Endothelial cell of umbilical vein (primary cell): Measurements from ENCODE around the gene TRIM29. TPM values are rescaled to one million over a fixed set of nuclear protein-coding genes. Genes with fewer than 3 reads are reported as not detected.

ENCODE experiments used
- BruUV-seq: library from RNA; stranded (reverse); fragments of 400-500 nt; replicated peaks from 2 replicates; lab custom pipeline; 2021; lab: Mats Ljungman, UMichigan
- CTCF ChIA-PET: fragments of 300-600, 350-600 bp; sonication (Branson Sonifier 250); formaldehyde crosslinking; loops from one replicate; lab custom pipeline; 2021; ENCODE audit warnings: antibody characterized with exemption, inconsistent platforms; lab: Charles Lee
- POLR2A ChIA-PET: fragments of 300-600, 350-600 bp; sonication (Branson Sonifier 250); formaldehyde crosslinking; loops from one replicate; lab custom pipeline; 2021; ENCODE audit warnings: antibody characterized with exemption, inconsistent platforms; lab: Charles Lee
- DNase-seq: peaks from one replicate; pipeline ENCODE4 v3.0.0-alpha.2; 2011; ENCODE audit warnings: low read depth, low spot score
- FAIRE-seq: peaks from 2 replicates; lab custom pipeline; 2011; peaks lifted over from hg19 to GRCh38; lab: Jason Lieb, UNC
- H2AFZ ChIP-seq: 2 replicates; pipeline ENCODE4 v1.6.0; 2012; ENCODE audit warnings: low read depth, low read length, control low read depth, inconsistent platforms
- H3K27ac ChIP-seq: 2 replicates; pipeline ENCODE4 v1.5.1; 2011; ENCODE audit warnings: low read depth, mild to moderate bottlenecking, control low read depth, low read length, moderate library complexity; ENCODE audit not compliant: insufficient read depth
- H3K27me3 ChIP-seq, 2 experiments: 2 replicates each; pipeline versions ENCODE4 v1.6.0 to v1.6.1; 2011; ENCODE audit warnings: low read length in 2 of 2, mixed read lengths in 1 of 2; ENCODE audit not compliant: control insufficient read depth in 2 of 2, insufficient read depth in 2 of 2
- H3K36me3 ChIP-seq, 2 experiments: 2 replicates in 1 of 2; 3 replicates in 1 of 2; pipeline ENCODE4 v1.5.1; 2011; ENCODE audit warnings: low read length in 2 of 2, mild to moderate bottlenecking in 1 of 2, moderate library complexity in 1 of 2; ENCODE audit not compliant: control insufficient read depth in 2 of 2, insufficient read depth in 2 of 2; ENCODE audit errors: extremely low read depth in 1 of 2
- H3K4me1 ChIP-seq: 3 replicates; pipeline ENCODE4 v1.5.1; 2011; ENCODE audit warnings: mild to moderate bottlenecking, low read length; ENCODE audit not compliant: control insufficient read depth, insufficient read depth; ENCODE audit errors: extremely low read depth
- H3K4me2 ChIP-seq: 2 replicates; pipeline ENCODE4 v1.6.1; 2011; ENCODE audit warnings: low read length, control low read depth, mixed read lengths; ENCODE audit not compliant: insufficient read depth
- H3K4me3 ChIP-seq, 3 experiments: fragments of 200-600 bp in 1 of 3; sonication (generic), shearing (Covaris generic) in 1 of 3; replicated peaks in 1 of 3; 2 replicates each; pipeline ENCODE4 v1.5.1; 2011 to 2016; ENCODE audit warnings: control low read depth in 3 of 3, low read length in 3 of 3, mild to moderate bottlenecking in 2 of 3, inconsistent platforms in 1 of 3, low read depth in 1 of 3, moderate library complexity in 1 of 3; ENCODE audit not compliant: insufficient read depth in 1 of 3
- H3K79me2 ChIP-seq: 2 replicates; pipeline ENCODE4 v1.6.0; 2012; ENCODE audit warnings: low read length, inconsistent platforms; ENCODE audit not compliant: control insufficient read depth, insufficient read depth
- H3K9ac ChIP-seq: replicated peaks from 2 replicates; pipeline ENCODE3; 2011; ENCODE audit warnings: low read length, control low read depth; ENCODE audit not compliant: insufficient read depth; ENCODE audit errors: extremely low read depth
- H3K9me1 ChIP-seq: replicated peaks from 3 replicates; pipeline ENCODE4 v1.6.0; 2011; ENCODE audit warnings: mild to moderate bottlenecking, low read length; ENCODE audit not compliant: control insufficient read depth, insufficient read depth; ENCODE audit errors: extremely low read depth
- H3K9me3 ChIP-seq: replicated peaks from 2 replicates; pipeline ENCODE4 v1.5.1; 2012; ENCODE audit warnings: low read length, inconsistent platforms; ENCODE audit not compliant: control insufficient read depth, insufficient read depth
- H4K20me1 ChIP-seq: replicated peaks from 2 replicates; pipeline ENCODE3; 2011; ENCODE audit warnings: mild to moderate bottlenecking, low read length; ENCODE audit not compliant: control insufficient read depth, insufficient read depth; ENCODE audit errors: extremely low read depth
- EZH2 ChIP-seq: IDR thresholded peaks from 2 replicates; pipeline ENCODE4 v1.6.1; 2012; ENCODE audit warnings: borderline replicate concordance, low read depth, mild to moderate bottlenecking, moderate library complexity, low read length, inconsistent platforms; ENCODE audit not compliant: severe bottlenecking
- FOS ChIP-seq: IDR thresholded peaks from 2 replicates; pipeline ENCODE4 v1.6.1; 2011; ENCODE audit warnings: mild to moderate bottlenecking, low read length, moderate library complexity, borderline replicate concordance; ENCODE audit not compliant: insufficient read depth
- GATA2 ChIP-seq: IDR thresholded peaks from 2 replicates; pipeline ENCODE4 v1.7.0; 2011; ENCODE audit warnings: low read depth, mild to moderate bottlenecking, moderate library complexity, mixed read lengths, low read length; ENCODE audit not compliant: insufficient read length, insufficient read depth
- JUN ChIP-seq: IDR thresholded peaks from 2 replicates; pipeline ENCODE4 v1.6.1; 2011; ENCODE audit warnings: borderline replicate concordance, low read depth; ENCODE audit not compliant: insufficient read length, insufficient read depth
- MYC ChIP-seq: IDR thresholded peaks from one replicate; pipeline ENCODE4 v1.6.1; 2011; ENCODE audit warnings: mild to moderate bottlenecking, low read depth, low read length
- POLR2A ChIP-seq: IDR thresholded peaks from 2 replicates; pipeline ENCODE4 v1.6.1; 2012; ENCODE audit warnings: low read depth, mild to moderate bottlenecking, control low read depth, low read length
- POLR2AphosphoS5 ChIP-seq: IDR thresholded peaks from 2 replicates; pipeline ENCODE4 v1.6.1; 2012; ENCODE audit warnings: low read depth, mild to moderate bottlenecking, control low read depth, low read length, moderate library complexity; ENCODE audit not compliant: insufficient read depth
- dilution Hi-C: fragments of 300-500 bp; cut with MboI; formaldehyde crosslinking; loops from one replicate; pipeline ENCODE4 v1.15.0; 2019; ENCODE audit warnings: low sequenced_read_pairs; ENCODE audit not compliant: extremely low pct_ligation_motif_present
- intact Hi-C: fragments of 100-400 bp; cut with micrococcal nuclease; formaldehyde crosslinking; loops from one replicate; pipeline ENCODE4 v1.10.0; 2022
- polyA plus RNA-seq, 4 experiments: library from polyadenylated mRNA; depleted of rRNA in 3 of 4; stranded (reverse) in 3 of 4; unstranded in 1 of 4; fragments of >200 nt; gene quantifications; 2 replicates each; pipeline versions ENCODE4 v1.2.1 to v1.2.3, GENCODE V29; 2011 to 2012; ENCODE audit warnings: missing spikeins in 1 of 4
- total RNA-seq: library from RNA; stranded (reverse); gene quantifications from 2 replicates; pipeline ENCODE4 v1.2.3, GENCODE V29; 2021
- TF ChIP-seq, protein P1 (sequence below), 2 donors: IDR thresholded peaks; 1 replicate in 1 of 2; 2 replicates in 1 of 2; pipeline ENCODE4 v1.5.1; 2011; ENCODE audit warnings: low read length in 2 of 2, mild to moderate bottlenecking in 2 of 2, moderate library complexity in 2 of 2, control low read depth in 1 of 2, inconsistent platforms in 1 of 2, low read depth in 1 of 2; ENCODE audit not compliant: insufficient read depth in 1 of 2; ENCODE audit errors: extremely low read depth in 1 of 2
- TF ChIP-seq, protein P2 (sequence below): IDR thresholded peaks from 2 replicates; pipeline ENCODE4 v1.6.1; 2011; ENCODE audit not compliant: insufficient read depth, insufficient read length

TRIM29 gene
- total and polyA plus RNA-seq, 2 donors (not counting 3 experiments of a cell fraction or from before 2014, with no cell fraction given), result not detected

DNA sequence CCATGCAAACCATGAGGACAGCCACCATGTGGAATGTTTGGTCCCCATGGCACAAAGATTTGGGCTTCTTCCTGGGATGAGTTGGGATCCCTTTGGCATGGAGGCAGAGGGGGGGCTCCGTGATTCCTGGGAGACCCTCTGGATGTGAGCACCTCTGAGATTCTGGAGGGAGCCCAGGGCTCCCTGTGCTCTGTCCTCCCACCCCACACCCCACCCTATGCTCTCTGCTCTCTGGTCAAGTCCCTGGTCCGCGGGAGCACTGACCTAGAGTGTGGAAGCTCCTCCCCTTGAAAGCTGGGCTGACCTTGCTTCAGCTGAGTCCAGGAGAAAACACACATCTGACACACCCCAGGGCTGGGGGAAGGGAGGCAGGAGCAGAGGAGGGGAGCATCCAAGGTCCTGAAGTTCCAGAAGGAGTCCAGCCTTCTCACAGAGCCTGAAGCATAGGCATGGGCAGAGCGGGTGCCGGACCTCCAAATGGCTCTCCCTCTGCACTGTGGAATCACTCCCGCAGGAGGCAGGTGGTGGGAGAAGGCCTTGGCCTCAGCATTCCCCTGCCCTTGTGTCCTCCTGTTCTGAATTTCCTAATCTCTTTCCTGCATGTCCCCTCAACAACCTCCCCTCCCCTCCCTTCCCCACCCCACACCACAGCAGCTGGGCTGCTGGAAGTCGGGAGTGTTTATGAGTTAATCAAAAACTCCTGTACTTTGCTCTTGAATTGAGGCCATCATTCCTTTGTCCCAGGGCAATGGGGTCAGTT lies 47.2 kb upstream of the TRIM29 start:
- Histone ChIP-seq H3K4me2 (no peak overlapping the region), H3K36me3 (no peaks in the 10 kb centered on the region), H3K4me3 (no peak overlapping the region), H3K9me1 (no peaks in the 10 kb centered on the region), H3K9ac (no peak overlapping the region), H4K20me1 (no peaks in the 10 kb centered on the region), H3K4me1 (no peaks in the 10 kb centered on the region), H3K27ac (no peak overlapping the region), H2AFZ (no peak overlapping the region), H3K79me2 (no peaks in the 10 kb centered on the region), H3K27me3 (peaks cover 2% of the 10 kb centered on the region in 2 experiments), H3K9me3 (no peaks in the 10 kb centered on the region)
- DNase-seq (no peak), FAIRE-seq (no peak)
- TF ChIP-seq, protein P1, sequence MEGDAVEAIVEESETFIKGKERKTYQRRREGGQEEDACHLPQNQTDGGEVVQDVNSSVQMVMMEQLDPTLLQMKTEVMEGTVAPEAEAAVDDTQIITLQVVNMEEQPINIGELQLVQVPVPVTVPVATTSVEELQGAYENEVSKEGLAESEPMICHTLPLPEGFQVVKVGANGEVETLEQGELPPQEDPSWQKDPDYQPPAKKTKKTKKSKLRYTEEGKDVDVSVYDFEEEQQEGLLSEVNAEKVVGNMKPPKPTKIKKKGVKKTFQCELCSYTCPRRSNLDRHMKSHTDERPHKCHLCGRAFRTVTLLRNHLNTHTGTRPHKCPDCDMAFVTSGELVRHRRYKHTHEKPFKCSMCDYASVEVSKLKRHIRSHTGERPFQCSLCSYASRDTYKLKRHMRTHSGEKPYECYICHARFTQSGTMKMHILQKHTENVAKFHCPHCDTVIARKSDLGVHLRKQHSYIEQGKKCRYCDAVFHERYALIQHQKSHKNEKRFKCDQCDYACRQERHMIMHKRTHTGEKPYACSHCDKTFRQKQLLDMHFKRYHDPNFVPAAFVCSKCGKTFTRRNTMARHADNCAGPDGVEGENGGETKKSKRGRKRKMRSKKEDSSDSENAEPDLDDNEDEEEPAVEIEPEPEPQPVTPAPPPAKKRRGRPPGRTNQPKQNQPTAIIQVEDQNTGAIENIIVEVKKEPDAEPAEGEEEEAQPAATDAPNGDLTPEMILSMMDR (IDR thresholded peaks at IDR 0.05; ENCODE audit: extremely low read depth in 1 of 2, insufficient read depth in 1 of 2, low read depth in 1 of 2, low read length in 2 of 2), result no peak
- BruUV-seq, result no TSS peak
- intact Hi-C loops, result no loop called here
- dilution Hi-C loops, result no loop called here
- ChIA-PET CTCF (interaction anchor here (0.7 to 1.8 kb wide), 3 partner anchors 16 to 586 kb away, joined by 3 to 5 read pairs (median 3); no protein-coding TSS in a partner anchor), POLR2A (no interaction called here)

DNA sequence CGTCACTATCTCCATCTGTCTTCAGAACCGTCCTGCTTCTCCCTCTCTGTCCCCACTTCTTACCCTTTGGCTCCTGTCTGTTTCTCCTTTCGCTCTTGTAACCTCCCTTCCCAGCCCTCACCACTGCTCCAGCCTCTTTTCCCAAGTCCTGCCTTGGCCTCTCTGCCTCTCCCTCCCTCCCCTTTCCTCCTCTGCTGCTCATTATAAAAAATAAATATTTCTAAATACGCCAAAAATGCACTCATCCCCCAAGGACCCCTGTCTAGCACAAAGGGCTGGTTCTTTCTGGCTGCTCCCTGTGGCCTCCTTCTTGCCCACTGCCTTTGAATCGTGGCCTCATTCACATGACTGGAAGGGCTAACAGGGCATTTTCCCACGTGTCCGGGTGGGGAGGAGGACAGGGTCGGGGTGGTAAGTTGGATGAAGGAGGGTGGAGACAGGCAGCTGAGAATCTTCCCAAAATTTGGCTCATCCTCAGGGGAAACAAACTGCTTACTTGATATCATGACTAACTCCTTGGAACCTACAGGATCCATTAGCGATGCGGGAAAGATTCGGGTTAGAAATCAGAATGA lies 46.5 kb upstream of the TRIM29 start:
- Histone ChIP-seq H3K4me2 (no peak overlapping the region), H4K20me1 (no peaks in the 10 kb centered on the region), H3K9me3 (no peaks in the 10 kb centered on the region), H3K27me3 (peaks cover 0 to 2% of the 10 kb centered on the region in 2 experiments), H3K36me3 (no peaks in the 10 kb centered on the region), H2AFZ (no peak overlapping the region), H3K4me3 (no peak overlapping the region), H3K4me1 (no peaks in the 10 kb centered on the region), H3K79me2 (no peaks in the 10 kb centered on the region), H3K9ac (no peak overlapping the region), H3K9me1 (no peaks in the 10 kb centered on the region), H3K27ac (no peak overlapping the region)
- no peak for TF ChIP-seq POLR2A
- TF ChIP-seq, protein P1 (IDR thresholded peaks at IDR 0.05; ENCODE audit: extremely low read depth in 1 of 2, insufficient read depth in 1 of 2, low read depth in 1 of 2, low read length in 2 of 2), result no peak
- no peak for TF ChIP-seq FOS
- no peak for TF ChIP-seq EZH2
- no peak for TF ChIP-seq MYC
- no peak for TF ChIP-seq POLR2AphosphoS5
- TF ChIP-seq, protein P2, sequence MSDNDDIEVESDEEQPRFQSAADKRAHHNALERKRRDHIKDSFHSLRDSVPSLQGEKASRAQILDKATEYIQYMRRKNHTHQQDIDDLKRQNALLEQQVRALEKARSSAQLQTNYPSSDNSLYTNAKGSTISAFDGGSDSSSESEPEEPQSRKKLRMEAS, result no peak
- no peak for TF ChIP-seq GATA2
- TF ChIP-seq JUN, result no peak
- dilution Hi-C loops, result no loop called here
- DNase-seq (no peak), FAIRE-seq (no peak)
- ChIA-PET POLR2A (no interaction called here), CTCF (interaction anchor here (1.0 to 1.8 kb wide), 2 partner anchors 16 to 45 kb away, joined by 3 to 5 read pairs; no protein-coding TSS in a partner anchor)
- intact Hi-C loops, result no loop called here
- BruUV-seq, result no TSS peak
